GM12892 (cell line): ENCODE results near the gene SLC49A4.

Source experiments
- POLR2A ChIP-seq: IDR thresholded peaks from 2 replicates; pipeline ENCODE4 v1.6.1; 2011; ENCODE audit warnings: low read depth, low read length, control low read depth
- POLR2AphosphoS5 ChIP-seq: IDR thresholded peaks from 2 replicates; pipeline ENCODE4 v1.6.1; 2011; ENCODE audit warnings: low read depth, low read length, control low read depth

GRCh38 chr3:122886251-122886650 lies 91.4 kb downstream of the SLC49A4 start:
- TF ChIP-seq POLR2AphosphoS5, result no peak
- no peak for TF ChIP-seq POLR2A
